HCT116 (cell line): Measurements from ENCODE around the gene GRIK1.

Experiments used
- POLR2AphosphoS5 ChIP-seq: IDR thresholded peaks from 2 replicates; pipeline ENCODE4 v1.6.1; 2011; ENCODE audit warnings: mild to moderate bottlenecking, low read depth, low read length, moderate library complexity
- RAD21 ChIP-seq: IDR thresholded peaks from 2 replicates; pipeline ENCODE4 v1.6.1; 2012; ENCODE audit warnings: low read depth, mild to moderate bottlenecking
- TF ChIP-seq, protein P1 (sequence below): IDR thresholded peaks from 2 replicates; pipeline ENCODE4 v1.6.1; 2012
- TF ChIP-seq, protein P2 (sequence below), 3 experiments: fragments of 200-600 bp in 1 of 3; sonication (generic) in 1 of 3; IDR thresholded peaks in 2 of 3; conservative IDR thresholded peaks in 1 of 3; 2 replicates each; pipeline ENCODE4 v1.5.1; 2012 to 2017; ENCODE audit warnings: low read depth in 2 of 3, low read length in 2 of 3, antibody characterized with exemption in 1 of 3, borderline replicate concordance in 1 of 3, control low read depth in 1 of 3, mild to moderate bottlenecking in 1 of 3, mixed read lengths in 1 of 3, mixed run types in 1 of 3, moderate library complexity in 1 of 3; ENCODE audit not compliant: insufficient read depth in 1 of 3
- TF ChIP-seq, protein P3 (sequence below): IDR thresholded peaks from 2 replicates; pipeline ENCODE4 v1.6.1; 2012

- TF ChIP-seq, protein P1, sequence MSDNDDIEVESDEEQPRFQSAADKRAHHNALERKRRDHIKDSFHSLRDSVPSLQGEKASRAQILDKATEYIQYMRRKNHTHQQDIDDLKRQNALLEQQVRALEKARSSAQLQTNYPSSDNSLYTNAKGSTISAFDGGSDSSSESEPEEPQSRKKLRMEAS: no peak
- TF ChIP-seq POLR2AphosphoS5: no peak
- TF ChIP-seq, protein P2, sequence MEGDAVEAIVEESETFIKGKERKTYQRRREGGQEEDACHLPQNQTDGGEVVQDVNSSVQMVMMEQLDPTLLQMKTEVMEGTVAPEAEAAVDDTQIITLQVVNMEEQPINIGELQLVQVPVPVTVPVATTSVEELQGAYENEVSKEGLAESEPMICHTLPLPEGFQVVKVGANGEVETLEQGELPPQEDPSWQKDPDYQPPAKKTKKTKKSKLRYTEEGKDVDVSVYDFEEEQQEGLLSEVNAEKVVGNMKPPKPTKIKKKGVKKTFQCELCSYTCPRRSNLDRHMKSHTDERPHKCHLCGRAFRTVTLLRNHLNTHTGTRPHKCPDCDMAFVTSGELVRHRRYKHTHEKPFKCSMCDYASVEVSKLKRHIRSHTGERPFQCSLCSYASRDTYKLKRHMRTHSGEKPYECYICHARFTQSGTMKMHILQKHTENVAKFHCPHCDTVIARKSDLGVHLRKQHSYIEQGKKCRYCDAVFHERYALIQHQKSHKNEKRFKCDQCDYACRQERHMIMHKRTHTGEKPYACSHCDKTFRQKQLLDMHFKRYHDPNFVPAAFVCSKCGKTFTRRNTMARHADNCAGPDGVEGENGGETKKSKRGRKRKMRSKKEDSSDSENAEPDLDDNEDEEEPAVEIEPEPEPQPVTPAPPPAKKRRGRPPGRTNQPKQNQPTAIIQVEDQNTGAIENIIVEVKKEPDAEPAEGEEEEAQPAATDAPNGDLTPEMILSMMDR (IDR thresholded peaks at IDR 0.05 in 2 of 3, conservative IDR thresholded peaks at IDR 0.05 in 1 of 3; ENCODE audit: borderline replicate concordance in 1 of 3, insufficient read depth in 1 of 3, low read depth in 2 of 3, low read length in 2 of 3): no peak
- TF ChIP-seq RAD21: no peak
- TF ChIP-seq, protein P3, sequence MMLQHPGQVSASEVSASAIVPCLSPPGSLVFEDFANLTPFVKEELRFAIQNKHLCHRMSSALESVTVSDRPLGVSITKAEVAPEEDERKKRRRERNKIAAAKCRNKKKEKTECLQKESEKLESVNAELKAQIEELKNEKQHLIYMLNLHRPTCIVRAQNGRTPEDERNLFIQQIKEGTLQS: no peak
Measured at GRCh38 chr21:29712818-29713217, 227.0 kb downstream of the GRIK1 start.
